OCI-LY1 (cell line): ENCODE data around the gene FBXW9.

Experiments used
- H2AFZ ChIP-seq: fragments of 200-600 bp; sonication (generic), shearing (Covaris generic); 2 replicates; pipeline ENCODE4 v1.6.0; 2014; ENCODE audit warnings: antibody characterized with exemption, mild to moderate bottlenecking, low read length
- H3F3A ChIP-seq: fragments of 200-600 bp; sonication (generic), shearing (Covaris generic); 2 replicates; pipeline ENCODE4 v1.6.0; 2014; ENCODE audit warnings: mild to moderate bottlenecking, antibody characterized with exemption, low read length, moderate library complexity; ENCODE audit not compliant: insufficient read depth
- H3K27ac ChIP-seq: fragments of 200-600 bp; sonication (generic); 2 replicates; pipeline ENCODE4 v1.5.1; 2014; ENCODE audit warnings: low read length, mixed run types, mild to moderate bottlenecking, low read depth; ENCODE audit not compliant: poor library complexity, severe bottlenecking
- H3K27me3 ChIP-seq: fragments of 200-600 bp; sonication (generic); 2 replicates; pipeline ENCODE4 v1.6.0; 2014; ENCODE audit warnings: antibody characterized with exemption, mild to moderate bottlenecking, low read length, moderate library complexity; ENCODE audit not compliant: insufficient read depth
- H3K36me3 ChIP-seq: fragments of 200-600 bp; sonication (generic); 2 replicates; pipeline ENCODE4 v1.6.1; 2014; ENCODE audit warnings: mild to moderate bottlenecking, antibody characterized with exemption, low read length, moderate library complexity, mixed read lengths; ENCODE audit not compliant: insufficient read depth
- H3K4me1 ChIP-seq: fragments of 200-600 bp; sonication (generic); 2 replicates; pipeline ENCODE4 v1.5.1; 2014; ENCODE audit warnings: mild to moderate bottlenecking, low read length, moderate library complexity; ENCODE audit not compliant: insufficient read depth, severe bottlenecking
- H3K4me2 ChIP-seq: fragments of 200-600 bp; sonication (generic), shearing (Covaris generic); 2 replicates; pipeline ENCODE4 v1.6.1; 2014; ENCODE audit warnings: low read length
- H3K4me3 ChIP-seq: fragments of 200-600 bp; sonication (generic); 2 replicates; pipeline ENCODE4 v1.5.1; 2014; ENCODE audit warnings: low read length, low read depth, mild to moderate bottlenecking, mixed read lengths; ENCODE audit not compliant: poor library complexity, severe bottlenecking
- H3K79me2 ChIP-seq: fragments of 200-600 bp; shearing (Covaris generic); 2 replicates; pipeline ENCODE4 v1.6.1; 2016; ENCODE audit warnings: mixed run types, low read length, mixed read lengths; ENCODE audit not compliant: insufficient read depth
- H3K9ac ChIP-seq: fragments of 200-600 bp; sonication (generic), shearing (Covaris generic); 2 replicates; pipeline ENCODE4 v1.6.1; 2014; ENCODE audit warnings: mild to moderate bottlenecking, low read length, mixed read lengths
- H3K9me2 ChIP-seq: fragments of 200-600 bp; sonication (generic), shearing (Covaris generic); 2 replicates; pipeline ENCODE4 v1.6.1; 2014; ENCODE audit warnings: low read depth, mild to moderate bottlenecking, low read length, mixed read lengths
- H3K9me3 ChIP-seq: fragments of 200-600 bp; shearing (Covaris generic); 2 replicates; pipeline ENCODE4 v1.6.1; 2014; ENCODE audit warnings: low read length, mixed read lengths
- H4K20me1 ChIP-seq: fragments of 200-600 bp; sonication (generic), shearing (Covaris generic); 2 replicates; pipeline ENCODE4 v1.6.0; 2016; ENCODE audit warnings: mild to moderate bottlenecking, low read length; ENCODE audit not compliant: insufficient read depth
- EZH2 ChIP-seq: fragments of 200-600 bp; sonication (generic), shearing (Covaris generic); IDR thresholded peaks from 2 replicates; pipeline ENCODE4 v1.8.0; 2017; ENCODE audit warnings: borderline replicate concordance, mixed run types, mild to moderate bottlenecking, antibody characterized with exemption, low read length, moderate library complexity, mixed read lengths
- TF ChIP-seq, protein P1 (sequence below): fragments of 200-600 bp; sonication (generic), shearing (Covaris generic); IDR thresholded peaks from 2 replicates; pipeline ENCODE4 v1.5.1; 2017; ENCODE audit warnings: mild to moderate bottlenecking, antibody characterized with exemption, low read length, moderate library complexity, mixed read lengths

FBXW9 gene

DNA sequence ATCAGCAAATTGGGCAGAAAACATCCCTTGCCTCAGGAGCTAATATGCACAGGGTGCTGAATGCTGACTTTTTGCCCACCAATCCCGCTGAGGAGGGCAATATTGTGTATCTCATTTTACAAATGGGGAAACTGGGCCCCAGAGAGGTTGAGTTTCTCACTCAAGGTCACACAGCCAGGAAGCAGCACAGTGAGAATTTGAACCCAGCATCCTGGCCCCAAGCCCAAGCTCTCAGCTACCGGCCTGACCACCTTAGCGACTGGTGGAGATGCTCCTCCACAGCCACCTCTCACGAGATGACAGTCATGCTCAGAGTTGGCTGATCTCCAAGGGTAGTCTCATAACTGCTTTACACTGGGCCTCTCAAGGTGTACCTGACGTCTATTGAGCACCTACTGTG is 3.5 kb downstream of the FBXW9 start:
- TF ChIP-seq, protein P1, sequence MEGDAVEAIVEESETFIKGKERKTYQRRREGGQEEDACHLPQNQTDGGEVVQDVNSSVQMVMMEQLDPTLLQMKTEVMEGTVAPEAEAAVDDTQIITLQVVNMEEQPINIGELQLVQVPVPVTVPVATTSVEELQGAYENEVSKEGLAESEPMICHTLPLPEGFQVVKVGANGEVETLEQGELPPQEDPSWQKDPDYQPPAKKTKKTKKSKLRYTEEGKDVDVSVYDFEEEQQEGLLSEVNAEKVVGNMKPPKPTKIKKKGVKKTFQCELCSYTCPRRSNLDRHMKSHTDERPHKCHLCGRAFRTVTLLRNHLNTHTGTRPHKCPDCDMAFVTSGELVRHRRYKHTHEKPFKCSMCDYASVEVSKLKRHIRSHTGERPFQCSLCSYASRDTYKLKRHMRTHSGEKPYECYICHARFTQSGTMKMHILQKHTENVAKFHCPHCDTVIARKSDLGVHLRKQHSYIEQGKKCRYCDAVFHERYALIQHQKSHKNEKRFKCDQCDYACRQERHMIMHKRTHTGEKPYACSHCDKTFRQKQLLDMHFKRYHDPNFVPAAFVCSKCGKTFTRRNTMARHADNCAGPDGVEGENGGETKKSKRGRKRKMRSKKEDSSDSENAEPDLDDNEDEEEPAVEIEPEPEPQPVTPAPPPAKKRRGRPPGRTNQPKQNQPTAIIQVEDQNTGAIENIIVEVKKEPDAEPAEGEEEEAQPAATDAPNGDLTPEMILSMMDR = no peak
- no peak for TF ChIP-seq EZH2
- Histone ChIP-seq H4K20me1 (no peaks in the 10 kb centered on the region), H3K9ac (no peak overlapping the region), H3K27ac (no peak overlapping the region), H3K9me3 (no peaks in the 10 kb centered on the region), H3K9me2 (no peaks in the 10 kb centered on the region), H3K36me3 (peaks cover 3% of the 10 kb centered on the region; the same call in 1 of the 2 replicates), H3K79me2 (no peaks in the 10 kb centered on the region), H3K27me3 (no peaks in the 10 kb centered on the region), H3K4me3 (no peak overlapping the region), H3F3A (peaks cover 7% of the 10 kb centered on the region; the same call in 1 of the 2 replicates), H3K4me1 (peaks cover 20% of the 10 kb centered on the region), H2AFZ (no peak overlapping the region), H3K4me2 (no peak overlapping the region)

DNA sequence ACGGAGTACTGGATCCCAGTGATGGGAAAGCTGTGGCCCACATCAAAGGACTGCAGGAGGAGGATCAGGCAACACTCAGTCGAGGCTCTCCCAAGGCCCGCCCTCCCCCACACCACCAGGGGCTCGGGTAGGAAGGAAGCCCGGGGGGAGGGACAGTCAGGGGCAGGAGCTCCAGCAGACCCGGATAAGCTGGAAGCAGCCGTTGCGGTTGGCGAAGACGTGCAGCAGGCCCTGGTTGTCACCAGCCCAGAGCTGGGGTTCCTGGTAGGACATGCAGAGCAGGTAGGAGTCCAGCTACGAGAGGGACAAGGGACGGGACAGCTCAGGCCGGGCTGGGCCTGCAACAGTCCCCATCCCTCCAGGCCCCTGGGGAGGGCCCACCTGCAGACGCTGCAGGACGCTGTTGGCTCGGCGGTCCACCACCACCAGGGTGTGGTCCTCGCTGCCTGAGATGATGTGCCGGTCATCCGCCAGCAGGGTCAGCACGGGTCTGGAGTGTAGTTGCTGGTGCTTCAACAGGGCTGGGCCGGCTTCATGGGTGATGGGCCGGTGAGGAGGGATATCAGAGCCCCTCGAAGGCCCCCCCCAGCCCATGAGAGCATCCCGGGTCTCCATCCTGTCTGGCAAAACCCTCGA is 6.7 kb downstream of the FBXW9 start:
- Histone ChIP-seq H3K4me1 (no peaks in the 10 kb centered on the region), H4K20me1 (no peaks in the 10 kb centered on the region), H3K4me3 (no peak overlapping the region), H3K4me2 (no peak overlapping the region), H3F3A (no peaks in the 10 kb centered on the region), H2AFZ (no peak overlapping the region), H3K9ac (no peak overlapping the region), H3K9me2 (no peaks in the 10 kb centered on the region), H3K27ac (no peak overlapping the region), H3K36me3 (no peaks in the 10 kb centered on the region), H3K9me3 (no peaks in the 10 kb centered on the region), H3K79me2 (no peaks in the 10 kb centered on the region), H3K27me3 (no peaks in the 10 kb centered on the region)
- no peak for TF ChIP-seq EZH2
- TF ChIP-seq, protein P1 = no peak

DNA sequence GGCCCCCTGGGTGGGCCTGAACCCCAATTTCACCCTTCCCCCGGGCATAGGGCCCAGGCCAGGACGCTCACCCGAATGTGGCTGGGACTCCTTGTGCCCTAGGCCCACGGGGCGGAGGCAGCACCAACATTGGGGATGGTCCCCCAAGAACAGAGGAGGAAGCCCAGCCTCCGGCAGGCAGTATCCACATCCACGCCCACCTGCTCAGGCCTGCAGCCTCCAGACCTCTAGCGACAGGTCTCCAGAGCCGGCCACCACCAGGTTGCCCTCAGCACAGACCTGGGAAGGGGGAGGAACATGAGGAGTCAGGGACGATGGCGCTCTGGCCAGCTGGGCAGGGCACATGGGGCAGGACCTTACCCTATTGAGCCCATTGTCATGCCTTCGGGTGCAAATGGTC is 7.4 kb downstream of the FBXW9 start:
- H3K4me3 ChIP-seq = no peak overlapping the region
- no peaks in the 10 kb centered on the region for H3K4me1 ChIP-seq
- H3K36me3 ChIP-seq = no peaks in the 10 kb centered on the region
- H3F3A ChIP-seq = no peaks in the 10 kb centered on the region
- no peak overlapping the region for H3K4me2 ChIP-seq
- H4K20me1 ChIP-seq = no peaks in the 10 kb centered on the region
- no peaks in the 10 kb centered on the region for H3K27me3 ChIP-seq
- no peaks in the 10 kb centered on the region for H3K79me2 ChIP-seq
- no peak for TF ChIP-seq EZH2
- TF ChIP-seq, protein P1 = no peak
- H3K9me2 ChIP-seq = no peaks in the 10 kb centered on the region
- no peak overlapping the region for H2AFZ ChIP-seq
- H3K9ac ChIP-seq = no peak overlapping the region
- no peaks in the 10 kb centered on the region for H3K9me3 ChIP-seq
- no peak overlapping the region for H3K27ac ChIP-seq
